Muscle of leg (tissue), 11 donors: ENCODE results near the gene ZDHHC4. TPM values are rescaled to one million over a fixed set of nuclear protein-coding genes. Genes with fewer than 3 reads are reported as not detected.
"Not testable (repeated sequence)": the region's sequence is repeated elsewhere in the genome, so short reads cannot be mapped to it uniquely, and the experiment has no call there.

Source experiments
- DNase-seq: peaks from one replicate; pipeline ENCODE4 v3.0.0; 2013
- H3K27ac ChIP-seq: one replicate; pipeline ENCODE4 v1.5.1; 2013; ENCODE audit warnings: mild to moderate bottlenecking, low read length, control low read depth
- H3K27me3 ChIP-seq: one replicate; pipeline ENCODE4 v1.6.1; 2013; ENCODE audit warnings: low read length; ENCODE audit not compliant: control insufficient read depth, insufficient read depth
- H3K36me3 ChIP-seq: one replicate; pipeline ENCODE4 v1.6.1; 2013; ENCODE audit warnings: low read length; ENCODE audit not compliant: control insufficient read depth, insufficient read depth
- H3K4me1 ChIP-seq: one replicate; pipeline ENCODE4 v1.6.1; 2013; ENCODE audit warnings: low read length; ENCODE audit not compliant: control insufficient read depth, insufficient read depth
- H3K4me3 ChIP-seq: one replicate; pipeline ENCODE4 v1.5.1; 2013; ENCODE audit warnings: low read length, control low read depth
- H3K9me3 ChIP-seq: replicated peaks from 2 replicates; pipeline ENCODE4 v1.6.1; 2013; ENCODE audit warnings: low read depth, low read length; ENCODE audit not compliant: control insufficient read depth
- WGBS: methylation state at CpG from one replicate; pipeline ENCODE4 v1.1.5; 2013; ENCODE audit warnings: missing lambda C conversion rate; ENCODE audit not compliant: insufficient coverage; 5-methylcytosine and 5-hydroxymethylcytosine counted together
- polyA plus RNA-seq, 8 donors: library from polyadenylated mRNA; unstranded; fragments of 120-200 nt; gene quantifications; one replicate each; pipeline versions ENCODE4 v1.2.1 to v1.2.3, GENCODE V29; 2013; ENCODE audit warnings: inconsistent platforms in 1 of 8, low replicate concordance in 1 of 8; ENCODE audit not compliant: insufficient read length in 8 of 8, insufficient read depth in 1 of 8
- total RNA-seq: library from RNA; stranded (reverse); fragments of 120-200 nt; gene quantifications from one replicate; pipeline ENCODE4 v1.2.4, GENCODE V29; 2013

The ZDHHC4 gene
- total and polyA plus RNA-seq, 9 donors: 37.0 to 57.5 (median 43.9) TPM

- WGBS: 36% methylated on average over 2 of the region's 7 CpGs
- H3K36me3 ChIP-seq: no peaks in the 10 kb centered on the region
- H3K9me3 ChIP-seq: no peaks in the 10 kb centered on the region
- no peaks in the 10 kb centered on the region for H3K27me3 ChIP-seq
- no peak for DNase-seq
- no peak overlapping the region for H3K27ac ChIP-seq
- no peak overlapping the region for H3K4me3 ChIP-seq
- peaks cover 6% of the 10 kb centered on the region for H3K4me1 ChIP-seq
Measured at GRCh38 chr7:6631605-6632004, 54.4 kb downstream of the ZDHHC4 start.

GRCh38 chr7:6634021-6634420, 56.8 kb downstream of the ZDHHC4 start:
- 80% methylated on average over 3 of the region's 8 CpGs for WGBS
- no peak for DNase-seq
- Histone ChIP-seq H3K4me1 (peaks cover 20% of the 10 kb centered on the region), H3K9me3 (no peaks in the 10 kb centered on the region), H3K27ac (no peak overlapping the region), H3K4me3 (no peak overlapping the region), H3K27me3 (no peaks in the 10 kb centered on the region), H3K36me3 (peaks cover 5% of the 10 kb centered on the region)

- not testable (repeated sequence) for DNase-seq, H3K27me3 ChIP-seq, H3K9me3 ChIP-seq, H3K4me3 ChIP-seq, H3K27ac ChIP-seq
- peaks cover 14% of the 10 kb centered on the region for H3K36me3 ChIP-seq
- H3K4me1 ChIP-seq: peaks cover 21% of the 10 kb centered on the region
- WGBS: 60% methylated on average over 1 of the region's 5 CpGs
Measured at GRCh38 chr7:6634971-6635370, 57.7 kb downstream of the ZDHHC4 start.

- Histone ChIP-seq H3K9me3 (no peaks in the 10 kb centered on the region), H3K4me3 (peak within 1 kb of the TSS; percentile 75), H3K36me3 (peaks cover 32% of the 10 kb centered on the region), H3K4me1 (peaks cover 21% of the 10 kb centered on the region), H3K27ac (no peak within 1 kb of the TSS), H3K27me3 (no peaks in the 10 kb centered on the region)
- under 1% methylated on average over 100 of the region's 104 CpGs for whole genome bisulfite sequencing
- peak; percentile 69 for DNase-seq
Measured at GRCh38 chr7:6636741-6637543, 59.7 kb downstream of the ZDHHC4 start, which contains the start of gene ZNF316. Gene ZNF316, plus strand, starts transcription at chr7:6637318. Its CDS starts 5,092 bp downstream, at chr7:6642410.

- Histone ChIP-seq H3K36me3 (peaks cover 40% of the 10 kb centered on the region), H3K9me3 (no peaks in the 10 kb centered on the region), H3K4me1 (peaks cover 21% of the 10 kb centered on the region), H3K27me3 (no peaks in the 10 kb centered on the region), H3K27ac (no peak overlapping the region), H3K4me3 (peak overlapping the region; percentile 62)
- DNase-seq: peak; percentile 43
- WGBS: 2% methylated on average over 60 of the region's 60 CpGs
Measured at GRCh38 chr7:6637544-6638229, 60.4 kb downstream of the ZDHHC4 start.

Other genes starting within 250 kb of the ZDHHC4 start
- 17.6 TPM for gene FAM220A, start 228.5 kb upstream of the ZDHHC4 start, total RNA-seq
- gene FAM220A, start 228.5 kb upstream of the ZDHHC4 start, polyA plus RNA-seq: 10 to 100 TPM; 16.0 to 21.2 (median 18.0) TPM
- 47.2 TPM for gene RAC1, start 202.9 kb upstream of the ZDHHC4 start, total RNA-seq
- gene RAC1, start 202.9 kb upstream of the ZDHHC4 start, polyA plus RNA-seq: 100 to 1,000 TPM; 147 to 185 (median 160) TPM
- 10.6 TPM for gene DAGLB, start 129.5 kb upstream of the ZDHHC4 start, total RNA-seq
- gene DAGLB, start 129.5 kb upstream of the ZDHHC4 start, polyA plus RNA-seq: 10 to 100 TPM; 10.1 to 14.0 (median 11.5) TPM
- 115 TPM for gene KDELR2, start 93.3 kb upstream of the ZDHHC4 start, total RNA-seq
- 100 to 1,000 TPM; 145 to 240 (median 167) TPM for gene KDELR2, start 93.3 kb upstream of the ZDHHC4 start, polyA plus RNA-seq
- 0.09 TPM for gene GRID2IP, start 26.0 kb upstream of the ZDHHC4 start, total RNA-seq
- gene GRID2IP, start 26.0 kb upstream of the ZDHHC4 start, polyA plus RNA-seq: under 1 TPM; 0.04 to 0.18 (median 0.09) TPM
- gene INTS15, start 12.6 kb downstream of the ZDHHC4 start, total RNA-seq: 11.6 TPM
- gene INTS15, start 12.6 kb downstream of the ZDHHC4 start, polyA plus RNA-seq: 10 to 100 TPM; 18.8 to 27.6 (median 24.4) TPM
- gene ZNF853, start 38.2 kb downstream of the ZDHHC4 start, total RNA-seq: 7.2 TPM
- 10 to 100 TPM; 13.6 to 16.9 (median 15.0) TPM for gene ZNF853, start 38.2 kb downstream of the ZDHHC4 start, polyA plus RNA-seq
- gene ZNF316, start 59.9 kb downstream of the ZDHHC4 start, total RNA-seq: 11.1 TPM
- 10 to 100 TPM; 23.1 to 37.9 (median 28.4) TPM for gene ZNF316, start 59.9 kb downstream of the ZDHHC4 start, polyA plus RNA-seq
- gene ZNF12, start 129.5 kb downstream of the ZDHHC4 start, total RNA-seq: 23.9 TPM
- 10 to 100 TPM; 15.4 to 22.9 (median 18.9) TPM for gene ZNF12, start 129.5 kb downstream of the ZDHHC4 start, polyA plus RNA-seq
- gene RSPH10B2, start 176.6 kb downstream of the ZDHHC4 start, total RNA-seq: 0.71 TPM
- gene RSPH10B2, start 176.6 kb downstream of the ZDHHC4 start, polyA plus RNA-seq: under 1 TPM in 7 of 8 donors, not detected in 1; 0.10 to 0.95 (median 0.33) TPM
- 83.2 TPM for gene CCZ1B, start 248.8 kb downstream of the ZDHHC4 start, total RNA-seq
- 10 to 100 TPM; 28.4 to 45.0 (median 40.8) TPM for gene CCZ1B, start 248.8 kb downstream of the ZDHHC4 start, polyA plus RNA-seq